SH-SY5Y (cell line): ENCODE results near the gene MANEAL.

Experiments
- GATA2 ChIP-seq: IDR thresholded peaks from 2 replicates; pipeline ENCODE4 v1.6.1; 2011; ENCODE audit warnings: mild to moderate bottlenecking, low read depth, low read length
- GATA3 ChIP-seq: IDR thresholded peaks from 2 replicates; pipeline ENCODE4 v1.6.1; 2011; ENCODE audit warnings: low read depth, mild to moderate bottlenecking, low read length, moderate library complexity

GRCh38 chr1:37792943-37793686 is 532 bp upstream of the MANEAL start:
- TF ChIP-seq GATA3 (no peak), GATA2 (no peak)
